Subcutaneous abdominal adipose tissue (tissue), 5 donors: ENCODE results near the gene ESF1.

Experiments used
- H3K27ac ChIP-seq: one replicate; pipeline ENCODE4 v1.7.0; 2013; ENCODE audit warnings: low read depth, mild to moderate bottlenecking, inconsistent platforms, low read length, moderate library complexity
- H3K27me3 ChIP-seq, 5 donors: one replicate each; pipeline ENCODE4 v1.7.0; 2013; ENCODE audit warnings: low read length in 5 of 5, inconsistent platforms in 1 of 5; ENCODE audit not compliant: control insufficient read depth in 5 of 5, insufficient read depth in 4 of 5
- H3K36me3 ChIP-seq, 5 donors: one replicate each; pipeline ENCODE4 v1.7.0; 2013; ENCODE audit warnings: low read length in 5 of 5; ENCODE audit not compliant: control insufficient read depth in 5 of 5, insufficient read depth in 5 of 5
- H3K4me1 ChIP-seq, 5 donors: one replicate each; pipeline ENCODE4 v1.7.0; 2013; ENCODE audit warnings: low read length in 5 of 5, mild to moderate bottlenecking in 3 of 5, moderate library complexity in 1 of 5; ENCODE audit not compliant: control insufficient read depth in 5 of 5, insufficient read depth in 5 of 5
- H3K4me3 ChIP-seq, 5 donors: one replicate each; pipeline ENCODE4 v1.7.0; 2013; ENCODE audit warnings: low read length in 5 of 5, low read depth in 1 of 5
- H3K9ac ChIP-seq, 5 donors: one replicate each; pipeline ENCODE4 v1.7.0; 2013; ENCODE audit warnings: low read length in 5 of 5, mild to moderate bottlenecking in 4 of 5, moderate library complexity in 3 of 5
- H3K9me3 ChIP-seq, 5 donors: one replicate each; pipeline ENCODE4 v1.7.0; 2013; ENCODE audit warnings: low read length in 5 of 5; ENCODE audit not compliant: control insufficient read depth in 5 of 5
- donor health status: healthy.
- donor health status: healthy.
- donor health status: healthy.
- donor health status: healthy.
- donor health status: healthy.

Gene ESF1

GRCh38 chr20:13687815-13688214, 96.9 kb downstream of the ESF1 start:
- no peaks in the 10 kb centered on the region for H3K27me3 ChIP-seq
- peaks cover 0 to 9% (median 6%) of the 10 kb centered on the region in 5 donors for H3K4me1 ChIP-seq
- no peaks in the 10 kb centered on the region for H3K9me3 ChIP-seq
- H3K36me3 ChIP-seq = no peaks in the 10 kb centered on the region
- no peak overlapping the region for H3K4me3 ChIP-seq
- no peak overlapping the region for H3K9ac ChIP-seq
- no peak overlapping the region for H3K27ac ChIP-seq

- Histone ChIP-seq H3K27ac (no peak overlapping the region), H3K4me3 (no peak overlapping the region), H3K9me3 (no peaks in the 10 kb centered on the region), H3K27me3 (no peaks in the 10 kb centered on the region), H3K9ac (no peak overlapping the region), H3K36me3 (no peaks in the 10 kb centered on the region), H3K4me1 (peaks cover 0 to 1% (median 0%) of the 10 kb centered on the region in 5 donors)
These were observed 99.1 kb downstream of the ESF1 start for GRCh38 chr20:13685623-13686022.

- no peak overlapping the region for H3K9ac ChIP-seq
- H3K36me3 ChIP-seq = no peaks in the 10 kb centered on the region
- no peak overlapping the region for H3K27ac ChIP-seq
- H3K4me3 ChIP-seq = no peak overlapping the region
- no peaks in the 10 kb centered on the region for H3K4me1 ChIP-seq
- H3K27me3 ChIP-seq = no peaks in the 10 kb centered on the region
- no peaks in the 10 kb centered on the region for H3K9me3 ChIP-seq
These were observed 100.0 kb downstream of the ESF1 start for GRCh38 chr20:13684566-13685222.

GRCh38 chr20:13683833-13684232, 100.9 kb downstream of the ESF1 start:
- H3K9ac ChIP-seq = no peak overlapping the region
- H3K27ac ChIP-seq = no peak overlapping the region
- H3K4me1 ChIP-seq = no peaks in the 10 kb centered on the region
- H3K27me3 ChIP-seq = no peaks in the 10 kb centered on the region
- H3K36me3 ChIP-seq = no peaks in the 10 kb centered on the region
- no peaks in the 10 kb centered on the region for H3K9me3 ChIP-seq
- H3K4me3 ChIP-seq = no peak overlapping the region

GRCh38 chr20:13681248-13682125, 103.2 kb downstream of the ESF1 start:
- H3K36me3 ChIP-seq = no peaks in the 10 kb centered on the region
- no peak overlapping the region for H3K27ac ChIP-seq
- no peaks in the 10 kb centered on the region for H3K27me3 ChIP-seq
- H3K4me1 ChIP-seq = no peaks in the 10 kb centered on the region
- H3K4me3 ChIP-seq = no peak overlapping the region
- no peak overlapping the region for H3K9ac ChIP-seq
- H3K9me3 ChIP-seq = no peaks in the 10 kb centered on the region

- Histone ChIP-seq H3K27ac (no peak overlapping the region), H3K4me1 (no peaks in the 10 kb centered on the region), H3K27me3 (no peaks in the 10 kb centered on the region)
These were observed 105.8 kb downstream of the ESF1 start for GRCh38 chr20:13678944-13679343.

GRCh38 chr20:13677241-13677640, 107.5 kb downstream of the ESF1 start:
- no peaks in the 10 kb centered on the region for H3K27me3 ChIP-seq
- no peak overlapping the region for H3K27ac ChIP-seq
- peaks cover 1 to 10% (median 4%) of the 10 kb centered on the region in 5 donors for H3K4me1 ChIP-seq
- H3K4me3 ChIP-seq = no peak overlapping the region
- H3K36me3 ChIP-seq = no peaks in the 10 kb centered on the region
- no peaks in the 10 kb centered on the region for H3K9me3 ChIP-seq
- H3K9ac ChIP-seq = no peak overlapping the region

More at GRCh38 chr20:13678944-13679343, 105.8 kb downstream of the ESF1 start:
- Histone ChIP-seq H3K4me3 (no peak overlapping the region), H3K36me3 (no peaks in the 10 kb centered on the region), H3K9me3 (no peaks in the 10 kb centered on the region), H3K9ac (no peak overlapping the region)

- Histone ChIP-seq H3K27me3 (no peaks in the 10 kb centered on the region), H3K4me3 (no peak overlapping the region), H3K4me1 (peaks cover 2 to 12% (median 10%) of the 10 kb centered on the region in 5 donors), H3K36me3 (no peaks in the 10 kb centered on the region), H3K9ac (no peak overlapping the region), H3K9me3 (no peaks in the 10 kb centered on the region), H3K27ac (no peak overlapping the region)
These were observed 108.0 kb downstream of the ESF1 start for GRCh38 chr20:13676682-13677081.

GRCh38 chr20:13672690-13673089, 112.0 kb downstream of the ESF1 start:
- Histone ChIP-seq H3K27me3 (no peaks in the 10 kb centered on the region), H3K36me3 (no peaks in the 10 kb centered on the region), H3K4me1 (peaks cover 2 to 16% (median 10%) of the 10 kb centered on the region in 5 donors), H3K4me3 (no peak overlapping the region), H3K9me3 (no peaks in the 10 kb centered on the region), H3K27ac (peak overlapping the region; percentile 42), H3K9ac (no peak overlapping the region)

GRCh38 chr20:13671916-13672378, 112.8 kb downstream of the ESF1 start:
- H3K9me3 ChIP-seq = no peaks in the 10 kb centered on the region
- no peak overlapping the region for H3K9ac ChIP-seq
- H3K36me3 ChIP-seq = no peaks in the 10 kb centered on the region
- no peak overlapping the region for H3K4me3 ChIP-seq
- peaks cover 2 to 16% (median 10%) of the 10 kb centered on the region in 5 donors for H3K4me1 ChIP-seq
- H3K27ac ChIP-seq = peak overlapping the region; percentile 42
- no peaks in the 10 kb centered on the region for H3K27me3 ChIP-seq
